NCI-H1436 treated with DMSO at 0.1 percent for 48 hours (cell line): ENCODE data around the gene GREB1L.
"Not testable (repeated sequence)": the region's sequence is repeated elsewhere in the genome, so short reads cannot be mapped to it uniquely, and the experiment has no call there.

ENCODE experiments used
- DNase-seq: peaks from one replicate; lab custom pipeline; 2025; lab: John Stamatoyannopoulos, UW

GREB1L gene

GRCh38 chr18:21306368-21306767 lies 64.3 kb downstream of the GREB1L start:
- DNase-seq = no peak

DNA sequence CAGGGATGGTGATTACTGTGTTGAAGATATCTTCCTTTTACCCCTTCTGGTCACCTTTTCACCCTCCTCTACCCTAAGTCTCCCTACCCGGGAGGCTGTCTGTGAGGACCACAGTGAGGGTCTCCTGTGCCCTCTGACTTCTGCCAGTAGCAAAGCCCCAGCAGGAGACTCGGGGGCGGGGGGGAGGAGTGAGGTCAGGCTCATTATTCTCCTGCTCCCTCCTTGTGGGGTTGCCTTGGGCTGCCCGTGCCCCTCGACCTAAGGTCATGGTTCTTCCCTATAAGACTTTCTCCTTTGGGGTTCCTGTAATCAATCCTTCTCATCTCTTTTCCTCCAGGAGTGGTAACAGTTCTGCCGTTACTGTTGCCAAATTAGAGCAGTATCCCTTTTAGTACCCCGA lies 65.5 kb downstream of the GREB1L start:
- no peak for DNase-seq

- no peak for DNase-seq
These were observed 67.2 kb downstream of the GREB1L start for GRCh38 chr18:21309248-21309647.

GRCh38 chr18:21311980-21312379 lies 69.9 kb downstream of the GREB1L start:
- not testable (repeated sequence) for DNase-seq

- no peak for DNase-seq
These were observed 71.5 kb downstream of the GREB1L start for GRCh38 chr18:21313576-21313975.

DNA sequence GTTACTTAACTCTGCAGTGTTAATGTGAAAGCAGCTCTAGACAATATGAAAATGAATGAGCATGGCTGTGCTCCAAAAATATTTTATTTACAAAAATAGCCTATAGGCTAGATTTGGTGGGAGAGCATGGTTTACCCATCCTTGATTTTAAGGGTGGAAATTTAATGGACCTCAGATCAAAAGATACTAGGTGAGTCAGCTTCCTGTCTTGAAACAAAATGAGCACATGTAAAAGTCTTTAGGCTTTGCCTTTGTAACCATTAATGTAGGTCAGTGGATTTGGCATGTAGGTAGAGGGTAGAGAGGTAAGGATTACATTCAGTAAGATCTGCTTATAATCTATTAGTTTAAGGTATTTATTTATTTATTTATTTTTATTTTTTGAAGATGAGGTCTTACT lies 72.7 kb downstream of the GREB1L start:
- no peak for DNase-seq

- not testable (repeated sequence) for DNase-seq
These were observed 73.1 kb downstream of the GREB1L start for GRCh38 chr18:21315126-21315525.

- DNase-seq = no peak
These were observed 73.7 kb downstream of the GREB1L start for GRCh38 chr18:21315741-21316197.

GRCh38 chr18:21316296-21316695 lies 74.3 kb downstream of the GREB1L start:
- no peak for DNase-seq

- DNase-seq = no peak
These were observed 79.7 kb downstream of the GREB1L start for GRCh38 chr18:21321711-21322110.

DNA sequence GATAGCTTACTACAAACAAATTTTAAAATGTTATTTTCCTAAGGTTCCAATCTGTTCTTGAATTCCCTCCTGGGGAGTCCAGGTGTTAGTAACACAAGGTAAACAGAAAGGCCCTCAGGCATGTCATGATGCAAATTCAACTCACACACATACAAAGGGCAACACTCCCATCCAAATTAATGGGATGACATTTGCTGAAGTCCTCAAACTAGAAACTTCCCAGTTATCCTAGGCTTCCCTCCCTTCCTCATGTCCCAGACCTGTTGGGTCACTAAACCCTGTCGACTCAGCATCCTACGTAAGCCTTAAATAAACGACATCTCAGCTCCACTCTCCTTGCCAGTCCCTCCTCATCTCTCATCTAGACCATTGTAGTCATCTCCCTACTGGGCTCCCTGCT lies 85.1 kb downstream of the GREB1L start:
- no peak for DNase-seq

DNA sequence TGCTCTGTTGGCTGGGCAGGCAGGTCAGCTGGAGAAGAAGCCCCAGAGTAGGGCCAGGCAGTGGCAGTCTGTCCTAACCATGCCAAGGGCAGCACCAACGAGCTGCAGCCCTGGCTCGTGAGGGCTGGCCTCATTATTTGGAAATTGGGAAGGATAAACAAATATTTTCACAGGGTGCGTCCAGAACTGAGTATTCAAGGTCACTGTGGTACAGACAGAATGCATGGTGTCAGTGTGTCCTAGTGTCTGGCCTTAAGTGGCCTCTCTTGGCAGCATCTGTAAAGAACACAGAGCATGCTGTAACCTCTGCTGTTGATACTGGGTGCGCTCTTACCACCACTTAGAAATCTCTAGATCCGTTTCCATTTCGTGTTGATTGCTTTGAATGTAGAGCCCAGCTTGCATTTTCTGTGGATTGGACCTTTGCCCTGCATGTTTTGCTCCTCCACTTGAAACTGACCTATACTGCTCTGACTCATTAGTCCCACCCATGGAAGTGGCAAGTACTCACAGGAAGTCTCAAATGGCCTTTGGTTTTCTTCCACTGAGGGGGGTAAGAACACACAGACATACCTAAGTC lies 88.2 kb downstream of the GREB1L start:
- no peak for DNase-seq

GRCh38 chr18:21331065-21331464 lies 89.0 kb downstream of the GREB1L start:
- DNase-seq = no peak

- no peak for DNase-seq
These were observed 94.0 kb downstream of the GREB1L start for GRCh38 chr18:21335927-21336488.

DNA sequence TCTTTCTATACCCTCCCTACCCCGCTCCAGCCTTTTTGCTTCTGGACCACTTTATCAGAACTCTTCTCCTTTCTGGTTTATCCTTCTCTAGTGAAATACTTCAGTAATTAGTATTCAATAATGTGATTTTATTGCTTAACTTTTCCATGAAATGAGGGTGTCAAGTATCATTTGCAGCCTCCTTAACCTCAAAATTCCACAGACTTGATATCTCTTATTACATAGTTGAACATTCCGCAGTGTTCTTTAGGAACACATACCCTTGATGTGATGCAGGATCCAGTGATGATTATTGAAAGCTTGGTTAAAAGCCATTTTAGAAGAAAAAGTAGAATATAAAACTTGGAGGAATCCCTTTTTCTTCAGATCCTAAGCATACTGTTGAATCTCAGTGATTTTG lies 94.8 kb downstream of the GREB1L start:
- DNase-seq = no peak

GRCh38 chr18:21341141-21341540 lies 99.1 kb downstream of the GREB1L start:
- DNase-seq = no peak

DNA sequence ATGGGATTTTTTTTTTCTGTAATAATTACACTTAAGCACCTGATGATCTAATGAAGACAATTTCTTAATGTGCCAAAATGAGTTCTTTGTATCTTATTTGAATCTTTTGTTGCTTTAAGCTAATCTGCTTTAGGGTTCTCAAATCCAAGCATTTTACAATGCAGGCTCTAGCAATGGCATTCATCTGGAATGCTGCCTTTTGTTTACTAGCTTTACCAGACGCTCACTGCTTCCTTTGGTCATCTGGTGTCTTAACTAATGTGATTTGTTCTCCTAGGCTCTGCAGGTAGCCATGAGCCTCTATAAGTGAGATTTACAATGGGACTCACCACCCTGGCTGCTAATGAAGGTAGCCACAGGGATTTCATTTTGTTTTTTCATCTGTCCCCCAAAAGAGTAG lies 100.3 kb downstream of the GREB1L start:
- DNase-seq = no peak

DNA sequence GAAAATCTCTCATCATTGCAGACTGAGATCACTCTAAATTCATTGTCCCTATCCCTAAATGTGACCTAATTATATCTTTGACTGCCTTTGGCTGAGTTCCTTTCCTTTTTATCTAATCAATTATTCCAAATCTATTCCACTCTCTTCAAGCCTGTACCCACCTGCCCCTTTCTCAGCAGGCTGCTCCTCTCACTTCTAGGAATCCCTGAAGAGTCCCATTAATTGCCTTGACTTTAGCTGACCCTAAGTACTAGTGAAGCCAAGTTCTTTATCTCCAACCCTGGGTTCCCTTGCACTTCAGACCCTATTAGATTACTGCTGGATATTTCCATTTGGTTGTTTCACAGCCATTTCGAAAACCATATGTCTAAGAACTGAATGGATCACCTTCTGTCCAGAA lies 102.8 kb downstream of the GREB1L start:
- DNase-seq = no peak

- DNase-seq = no peak
These were observed 103.8 kb downstream of the GREB1L start for GRCh38 chr18:21345840-21346239.

DNA sequence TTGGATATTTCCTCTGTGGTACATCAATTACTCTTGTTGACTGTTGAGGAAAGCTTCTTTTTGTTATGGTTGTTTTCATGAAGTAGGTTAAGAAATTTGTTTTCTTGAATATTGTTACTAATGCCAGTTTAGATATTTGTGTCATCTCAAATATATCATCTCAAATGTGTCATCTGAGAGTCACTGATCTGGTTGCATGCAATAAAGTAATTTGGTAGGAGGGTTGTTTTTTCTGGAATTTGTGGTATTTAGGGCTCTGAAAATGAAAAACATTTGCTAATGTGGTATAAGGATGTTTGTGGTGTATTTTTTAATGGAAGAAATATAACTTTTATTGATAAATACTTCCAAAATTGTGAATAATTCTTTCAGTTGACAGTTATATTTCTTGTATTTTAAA lies 117.7 kb downstream of the GREB1L start:
- DNase-seq = no peak

DNA sequence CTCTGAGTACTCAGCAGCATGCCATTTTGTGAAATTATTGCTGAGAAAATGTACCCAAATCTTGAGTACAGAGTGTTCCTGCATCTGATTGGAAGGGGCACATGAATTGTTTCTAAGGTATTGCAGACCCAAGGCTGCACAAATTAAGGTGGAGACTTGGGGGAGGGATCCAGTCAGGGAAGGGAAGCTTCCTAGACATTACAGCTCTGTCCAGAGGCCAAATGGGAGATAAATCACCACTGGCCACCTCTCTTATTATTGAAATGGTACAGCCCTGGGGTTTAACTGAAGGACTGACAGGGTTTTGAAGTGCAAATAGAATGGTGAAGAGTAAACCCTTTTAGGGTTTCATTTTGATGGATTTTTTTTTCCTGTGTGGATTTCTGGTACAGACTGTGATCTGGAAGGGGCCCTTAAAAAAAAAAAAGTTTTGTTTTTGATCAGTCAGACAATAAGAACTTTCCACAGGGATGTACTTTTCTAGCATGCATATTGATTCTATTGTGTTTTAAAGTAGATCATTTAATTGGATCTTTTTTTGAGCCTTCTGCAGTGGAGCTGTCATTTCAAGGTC lies 119.4 kb downstream of the GREB1L start:
- no peak for DNase-seq

DNA sequence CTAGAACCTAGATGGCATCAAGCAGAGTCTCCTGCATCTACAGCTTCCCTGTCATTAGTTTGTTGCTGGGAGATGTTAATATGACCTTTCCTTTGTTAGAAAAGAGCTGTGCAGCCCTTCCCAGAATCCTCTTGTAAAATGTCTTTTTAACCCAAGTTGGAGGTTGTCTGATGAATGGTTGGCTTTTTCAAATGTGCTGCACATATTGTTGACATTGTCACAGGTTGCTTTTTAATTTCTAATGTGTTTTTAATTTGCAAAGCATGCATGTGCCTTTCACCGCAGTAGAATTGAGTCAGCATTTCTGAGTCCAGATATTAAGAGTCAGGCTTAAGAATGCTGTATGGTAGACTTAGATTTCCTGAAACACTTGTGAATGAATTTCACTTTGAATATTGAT lies 120.8 kb downstream of the GREB1L start:
- DNase-seq = no peak

DNA sequence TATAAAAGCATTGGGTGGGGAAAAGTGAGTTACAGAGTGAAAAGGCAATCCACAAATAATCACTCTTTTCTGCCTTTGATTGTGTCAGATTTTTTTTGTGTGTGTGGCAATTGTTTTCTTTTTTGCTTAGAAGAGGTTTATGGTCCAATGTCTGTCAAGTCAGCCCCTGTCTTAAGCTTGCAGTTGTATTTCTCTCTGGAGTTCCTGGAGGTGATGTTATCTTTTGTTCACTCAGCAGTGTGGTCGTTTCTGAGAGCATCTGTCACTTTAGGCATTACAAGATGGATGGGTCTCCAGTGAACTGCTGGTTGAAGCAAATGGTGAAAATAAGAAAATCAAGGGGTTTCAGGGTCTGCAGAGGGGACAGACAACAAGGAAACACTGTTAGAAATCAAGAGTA lies 121.3 kb downstream of the GREB1L start:
- DNase-seq = no peak

DNA sequence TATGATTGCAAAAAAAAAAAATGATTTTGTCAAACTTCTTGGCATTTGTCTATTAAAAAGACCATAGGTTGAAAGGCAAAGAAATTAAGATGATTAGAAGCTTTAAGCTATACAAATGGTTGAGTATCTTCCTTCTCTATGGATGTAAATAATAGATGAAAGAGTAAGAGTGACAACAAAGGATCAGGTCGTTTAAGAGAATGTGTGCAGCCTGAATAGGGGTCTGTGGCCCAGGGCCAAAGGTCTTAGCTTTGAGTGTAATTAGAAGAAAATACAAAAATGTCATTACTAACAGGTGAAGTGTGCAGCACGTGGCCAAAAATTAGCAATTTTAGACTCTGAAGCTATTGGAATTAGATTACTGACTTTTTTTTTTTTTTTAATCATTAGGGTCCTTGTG lies 122.4 kb downstream of the GREB1L start:
- DNase-seq = no peak
